ENCODE data around the gene VWA2.

The VWA2 gene

GRCh38 chr10:114301177-114301576, 62.1 kb downstream of the VWA2 start:
- DNase-seq, result no peak

GRCh38 chr10:114301951-114302710, 63.1 kb downstream of the VWA2 start:
- DNase-seq, result no peak

GRCh38 chr10:114303556-114303955, 64.5 kb downstream of the VWA2 start:
- DNase-seq, result no peak

GRCh38 chr10:114304017-114304570, 65.0 kb downstream of the VWA2 start:
- peak; percentile 85 for DNase-seq

GRCh38 chr10:114304571-114305421, 65.7 kb downstream of the VWA2 start:
- DNase-seq, result no peak

GRCh38 chr10:114305521-114305925, 66.5 kb downstream of the VWA2 start:
- no peak for DNase-seq

- peak; percentile 98 for DNase-seq
These were observed 67.3 kb downstream of the VWA2 start for GRCh38 chr10:114306116-114306973.

GRCh38 chr10:114307731-114308130, 68.7 kb downstream of the VWA2 start:
- no peak for DNase-seq

GRCh38 chr10:114308531-114309363, 69.7 kb downstream of the VWA2 start:
- peak; percentile 64 for DNase-seq

GRCh38 chr10:114309364-114309651, 70.3 kb downstream of the VWA2 start:
- no peak for DNase-seq

GRCh38 chr10:114310346-114310745, 71.3 kb downstream of the VWA2 start:
- DNase-seq, result peak; percentile 21

GRCh38 chr10:114311023-114311422, 72.0 kb downstream of the VWA2 start:
- DNase-seq, result no peak

GRCh38 chr10:114311496-114312209, 72.6 kb downstream of the VWA2 start:
- DNase-seq, result no peak

- DNase-seq, result no peak
These were observed 74.1 kb downstream of the VWA2 start for GRCh38 chr10:114313139-114313538.

GRCh38 chr10:114313866-114314265, 74.8 kb downstream of the VWA2 start:
- no peak for DNase-seq

- DNase-seq, result no peak
These were observed 76.7 kb downstream of the VWA2 start for GRCh38 chr10:114315566-114316420.

- DNase-seq, result no peak
These were observed 77.7 kb downstream of the VWA2 start for GRCh38 chr10:114316744-114317143.

GRCh38 chr10:114319406-114320248, 80.6 kb downstream of the VWA2 start:
- no peak for DNase-seq
